Measurements from ENCODE around the gene ATP2B2.

The ATP2B2 gene

DNA sequence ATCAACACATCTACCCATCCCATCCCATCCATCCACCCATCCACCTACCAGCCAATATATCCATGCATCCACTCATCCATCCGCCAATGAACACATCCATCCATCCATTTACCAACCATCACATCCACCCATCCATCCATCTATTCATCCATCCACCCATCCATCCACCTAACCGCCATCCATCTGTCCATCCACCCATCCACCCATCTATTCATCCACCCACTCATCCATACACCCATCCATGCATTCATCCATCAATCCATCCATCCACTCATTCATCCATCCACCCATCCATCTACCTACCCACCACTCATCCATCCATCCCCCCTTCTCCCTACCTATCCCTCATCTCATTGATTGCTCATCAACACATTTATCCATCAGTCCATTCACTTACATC lies 136.9 kb downstream of the ATP2B2 start:
- no peaks in the 10 kb centered on the region for H3K36me3 ChIP-seq (ENCODE audit: insufficient read depth, low read depth, low read length)
- H3K27me3 ChIP-seq (ENCODE audit: insufficient read depth, low read length), result no peaks in the 10 kb centered on the region
- no peak overlapping the region for H3K9ac ChIP-seq (ENCODE audit: low read depth, low read length)
- peaks cover 14% of the 10 kb centered on the region; the same call in 1 of the 2 replicates for H3K4me1 ChIP-seq (ENCODE audit: insufficient read depth, low read length)
- no peak overlapping the region for H3K4me3 ChIP-seq (ENCODE audit: low read length)
- H3K9me3 ChIP-seq (ENCODE audit: insufficient read depth, low read depth, low read length), result peaks cover 8% of the 10 kb centered on the region; the same call in 1 of the 2 replicates
- H3K27ac ChIP-seq (ENCODE audit: low read length), result no peak overlapping the region

DNA sequence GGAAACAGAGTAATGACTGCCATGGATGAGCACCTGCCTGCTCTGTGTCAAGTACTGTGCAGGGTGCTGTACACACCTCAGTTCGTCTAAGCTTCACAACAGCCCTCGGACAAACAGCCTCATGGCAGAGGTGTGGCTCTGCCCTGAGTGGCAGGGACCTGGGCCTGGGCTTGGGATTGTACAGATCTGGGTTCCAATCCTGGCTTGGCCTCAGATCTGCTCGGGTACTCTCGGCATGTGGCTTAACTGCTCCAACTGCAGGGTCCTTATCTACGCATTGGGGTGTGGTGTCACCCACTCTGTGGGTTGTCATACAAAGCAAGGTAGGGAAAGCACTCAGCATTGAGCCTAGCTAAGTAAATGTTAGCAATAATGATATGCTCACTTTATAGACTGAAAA lies 137.9 kb downstream of the ATP2B2 start:
- H3K9me3 ChIP-seq (ENCODE audit: insufficient read depth, low read depth, low read length), result peaks cover 8% of the 10 kb centered on the region; the same call in 1 of the 2 replicates
- H3K9ac ChIP-seq (ENCODE audit: low read depth, low read length), result no peak overlapping the region
- no peaks in the 10 kb centered on the region for H3K36me3 ChIP-seq (ENCODE audit: insufficient read depth, low read depth, low read length)
- H3K4me1 ChIP-seq (ENCODE audit: insufficient read depth, low read length), result peaks cover 13% of the 10 kb centered on the region; the same call in 1 of the 2 replicates
- H3K4me3 ChIP-seq (ENCODE audit: low read length), result no peak overlapping the region
- H3K27ac ChIP-seq (ENCODE audit: low read length), result no peak overlapping the region
- no peaks in the 10 kb centered on the region for H3K27me3 ChIP-seq (ENCODE audit: insufficient read depth, low read length)

DNA sequence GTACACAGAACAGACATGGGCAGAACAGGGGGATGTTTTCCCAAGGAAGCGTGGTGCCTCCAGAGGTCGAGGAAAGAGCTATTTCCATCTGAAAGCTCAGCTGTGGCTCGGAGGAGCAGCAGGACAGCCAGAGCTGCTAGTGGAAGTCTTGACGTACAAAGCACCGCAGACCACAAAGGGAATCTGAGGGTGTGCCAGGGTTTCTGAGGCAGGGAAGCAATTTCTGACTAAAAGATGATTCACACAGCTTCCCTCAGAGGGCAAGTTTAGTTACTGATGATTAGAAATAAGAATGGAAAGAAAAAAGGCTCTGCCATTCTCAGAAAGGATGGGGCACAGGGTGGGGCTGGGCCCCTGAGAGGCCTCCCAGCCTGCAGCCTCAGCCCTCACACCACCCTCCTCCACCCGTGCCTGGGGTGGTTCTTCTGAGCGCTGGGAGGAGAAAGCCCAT lies 138.7 kb downstream of the ATP2B2 start:
- no peaks in the 10 kb centered on the region for H3K36me3 ChIP-seq (ENCODE audit: insufficient read depth, low read depth, low read length)
- H3K9me3 ChIP-seq (ENCODE audit: insufficient read depth, low read depth, low read length), result peaks cover 8% of the 10 kb centered on the region; the same call in 1 of the 2 replicates
- peaks cover 9% of the 10 kb centered on the region; the same call in 1 of the 2 replicates for H3K4me1 ChIP-seq (ENCODE audit: insufficient read depth, low read length)
- no peaks in the 10 kb centered on the region for H3K27me3 ChIP-seq (ENCODE audit: insufficient read depth, low read length)
- no peak overlapping the region for H3K4me3 ChIP-seq (ENCODE audit: low read length)
- H3K9ac ChIP-seq (ENCODE audit: low read depth, low read length), result 0 out of 2 replicates have a peak overlapping the region, but pooled peaks have one; percentile 11
- H3K27ac ChIP-seq (ENCODE audit: low read length), result no peak overlapping the region

DNA sequence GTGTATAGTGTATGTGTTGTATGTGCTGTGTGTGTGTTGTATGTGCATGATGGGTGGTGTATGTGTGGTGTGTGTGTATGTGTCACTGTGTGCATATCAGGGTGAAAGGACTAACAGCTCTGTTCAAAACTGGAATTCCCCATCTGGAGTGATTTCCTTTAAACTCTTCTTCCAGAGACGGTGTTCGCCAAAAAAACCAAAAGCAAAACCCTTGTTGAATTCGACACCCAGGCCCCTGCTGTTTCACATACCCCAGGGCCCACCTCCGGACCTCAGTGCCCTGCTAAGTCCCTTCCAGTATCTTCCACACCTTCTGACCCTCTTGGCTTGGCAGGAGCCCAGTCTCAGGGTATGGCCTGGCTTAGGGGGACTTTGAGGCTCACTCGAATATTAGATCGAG lies 139.6 kb downstream of the ATP2B2 start:
- H3K9me3 ChIP-seq (ENCODE audit: insufficient read depth, low read depth, low read length), result peaks cover 4% of the 10 kb centered on the region; the same call in 1 of the 2 replicates
- H3K4me1 ChIP-seq (ENCODE audit: insufficient read depth, low read length), result peaks cover 9% of the 10 kb centered on the region; the same call in 1 of the 2 replicates
- H3K36me3 ChIP-seq (ENCODE audit: insufficient read depth, low read depth, low read length), result no peaks in the 10 kb centered on the region
- no peaks in the 10 kb centered on the region for H3K27me3 ChIP-seq (ENCODE audit: insufficient read depth, low read length)
- no peak overlapping the region for H3K27ac ChIP-seq (ENCODE audit: low read length)
- no peak overlapping the region for H3K4me3 ChIP-seq (ENCODE audit: low read length)
- H3K9ac ChIP-seq (ENCODE audit: low read depth, low read length), result no peak overlapping the region

DNA sequence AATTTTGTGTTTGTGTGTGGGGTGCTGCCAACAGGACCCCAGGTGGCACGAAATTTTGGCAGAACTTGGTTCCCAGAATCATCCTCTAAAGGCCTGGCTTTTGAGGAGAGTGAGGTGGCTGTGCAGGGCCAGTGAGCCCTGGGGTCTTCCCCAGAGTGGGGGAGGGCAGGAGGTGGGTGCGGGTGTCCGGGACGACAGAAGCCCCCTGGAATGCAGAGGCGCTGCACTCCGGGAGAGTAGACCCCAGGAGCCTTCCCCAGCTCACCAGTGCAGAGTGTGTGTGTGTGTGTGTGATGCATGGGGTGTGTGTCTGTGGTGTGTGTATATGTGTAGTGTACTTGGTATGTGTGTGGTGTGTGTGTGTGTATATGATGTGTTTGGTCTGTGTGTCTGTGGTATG lies 140.1 kb downstream of the ATP2B2 start:
- no peak overlapping the region for H3K4me3 ChIP-seq (ENCODE audit: low read length)
- no peak overlapping the region for H3K27ac ChIP-seq (ENCODE audit: low read length)
- H3K36me3 ChIP-seq (ENCODE audit: insufficient read depth, low read depth, low read length), result no peaks in the 10 kb centered on the region
- H3K27me3 ChIP-seq (ENCODE audit: insufficient read depth, low read length), result no peaks in the 10 kb centered on the region
- H3K9me3 ChIP-seq (ENCODE audit: insufficient read depth, low read depth, low read length), result peaks cover 4% of the 10 kb centered on the region; the same call in 1 of the 2 replicates
- H3K9ac ChIP-seq (ENCODE audit: low read depth, low read length), result no peak overlapping the region
- peaks cover 9% of the 10 kb centered on the region; the same call in 1 of the 2 replicates for H3K4me1 ChIP-seq (ENCODE audit: insufficient read depth, low read length)

DNA sequence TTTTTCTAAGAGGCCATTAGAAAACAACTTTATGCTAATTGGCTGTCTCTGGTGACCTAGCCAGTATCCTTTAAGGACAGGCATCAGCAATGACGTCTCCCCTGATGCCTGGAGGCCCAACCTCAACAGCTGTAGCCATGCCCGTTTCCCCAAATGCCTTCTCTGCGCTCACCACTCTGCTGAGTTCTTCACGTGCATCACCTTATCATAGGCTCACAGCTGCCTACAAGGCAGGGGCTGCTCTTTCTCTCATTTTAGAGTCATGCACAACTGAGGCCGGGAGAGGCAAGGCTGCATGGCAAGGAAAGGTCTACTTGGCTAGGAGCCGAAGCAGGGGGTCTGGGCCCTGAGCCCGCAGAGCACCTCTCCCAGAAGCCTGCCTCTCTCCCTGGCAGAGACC lies 140.6 kb downstream of the ATP2B2 start:
- Histone ChIP-seq H3K27ac (ENCODE audit: low read length) (no peak overlapping the region), H3K27me3 (ENCODE audit: insufficient read depth, low read length) (no peaks in the 10 kb centered on the region), H3K4me3 (ENCODE audit: low read length) (no peak overlapping the region), H3K4me1 (ENCODE audit: insufficient read depth, low read length) (peaks cover 9% of the 10 kb centered on the region; the same call in 1 of the 2 replicates), H3K36me3 (ENCODE audit: insufficient read depth, low read depth, low read length) (no peaks in the 10 kb centered on the region), H3K9ac (ENCODE audit: low read depth, low read length) (no peak overlapping the region), H3K9me3 (ENCODE audit: insufficient read depth, low read depth, low read length) (peaks cover 4% of the 10 kb centered on the region; the same call in 1 of the 2 replicates)

DNA sequence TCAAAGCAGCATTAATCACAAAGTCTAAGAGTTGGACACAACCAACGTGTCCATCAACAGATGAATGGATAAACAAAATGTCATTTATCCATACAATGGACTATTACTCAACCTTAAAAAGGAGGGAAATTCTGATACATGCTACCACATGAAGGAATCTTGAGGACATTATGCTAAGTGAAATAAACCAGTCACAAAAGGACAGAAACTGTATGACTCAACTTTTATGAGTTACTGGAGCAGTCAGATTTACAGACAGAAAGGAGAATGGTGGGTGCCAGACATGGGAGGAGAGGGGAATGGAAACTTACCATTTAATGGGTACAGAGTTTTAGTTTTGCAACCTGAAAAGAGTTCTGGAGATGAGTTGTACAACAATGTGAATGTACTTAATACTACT lies 141.5 kb downstream of the ATP2B2 start:
- H3K4me1 ChIP-seq (ENCODE audit: insufficient read depth, low read length), result peaks cover 9% of the 10 kb centered on the region; the same call in 1 of the 2 replicates
- no peaks in the 10 kb centered on the region for H3K36me3 ChIP-seq (ENCODE audit: insufficient read depth, low read depth, low read length)
- H3K9ac ChIP-seq (ENCODE audit: low read depth, low read length), result no peak overlapping the region
- H3K27ac ChIP-seq (ENCODE audit: low read length), result no peak overlapping the region
- no peak overlapping the region for H3K4me3 ChIP-seq (ENCODE audit: low read length)
- H3K27me3 ChIP-seq (ENCODE audit: insufficient read depth, low read length), result no peaks in the 10 kb centered on the region
- peaks cover 4% of the 10 kb centered on the region; the same call in 1 of the 2 replicates for H3K9me3 ChIP-seq (ENCODE audit: insufficient read depth, low read depth, low read length)

DNA sequence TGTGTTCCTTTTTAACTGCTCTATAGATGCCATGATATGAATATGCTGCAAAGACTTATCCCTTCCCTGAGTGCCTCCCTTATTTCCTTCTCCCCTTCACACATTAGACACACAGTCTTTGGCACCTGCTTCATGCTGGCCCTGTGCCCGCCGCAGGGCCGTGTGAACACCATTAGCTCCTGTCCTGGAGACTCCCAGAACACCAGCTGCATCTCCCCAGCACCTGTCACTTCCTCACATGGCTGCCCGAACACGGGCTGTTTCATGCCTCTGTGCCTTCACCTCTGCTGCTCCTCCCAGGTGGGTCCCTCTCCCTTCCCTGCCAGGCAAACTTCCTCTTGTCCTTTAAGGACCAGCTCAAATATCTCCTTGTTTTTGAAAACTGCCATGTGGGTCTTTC lies 144.0 kb downstream of the ATP2B2 start:
- Histone ChIP-seq H3K4me3 (ENCODE audit: low read length) (no peak overlapping the region), H3K27me3 (ENCODE audit: insufficient read depth, low read length) (no peaks in the 10 kb centered on the region)

DNA sequence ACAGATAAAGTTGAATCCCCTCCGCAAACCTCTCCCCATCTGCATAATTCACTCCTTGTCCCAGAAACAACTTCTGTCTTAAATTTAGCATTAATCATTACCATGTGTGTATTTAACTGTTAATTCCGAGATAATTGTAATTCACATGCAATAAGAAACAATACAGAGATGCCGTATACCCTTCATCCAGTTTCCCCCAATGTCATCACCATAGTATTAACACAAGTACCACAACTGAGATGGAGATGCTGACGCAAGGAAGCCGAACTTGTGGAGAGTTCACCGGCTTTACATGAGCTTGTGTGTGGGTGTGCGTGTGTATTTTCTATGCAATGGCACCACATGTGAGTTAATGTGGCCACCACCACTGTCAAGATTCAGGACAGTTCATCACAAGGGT lies 144.9 kb downstream of the ATP2B2 start:
- Histone ChIP-seq H3K27ac (ENCODE audit: low read length) (no peak overlapping the region), H3K4me3 (ENCODE audit: low read length) (no peak overlapping the region), H3K9me3 (ENCODE audit: insufficient read depth, low read depth, low read length) (peaks cover 4% of the 10 kb centered on the region; the same call in 1 of the 2 replicates), H3K27me3 (ENCODE audit: insufficient read depth, low read length) (no peaks in the 10 kb centered on the region), H3K36me3 (ENCODE audit: insufficient read depth, low read depth, low read length) (no peaks in the 10 kb centered on the region), H3K9ac (ENCODE audit: low read depth, low read length) (no peak overlapping the region), H3K4me1 (ENCODE audit: insufficient read depth, low read length) (no peaks in the 10 kb centered on the region)

More for the DNA sequence above, 144.0 kb downstream of the ATP2B2 start:
- peaks cover 4% of the 10 kb centered on the region; the same call in 1 of the 2 replicates for H3K4me1 ChIP-seq (ENCODE audit: insufficient read depth, low read length)
- H3K9me3 ChIP-seq (ENCODE audit: insufficient read depth, low read depth, low read length), result peaks cover 4% of the 10 kb centered on the region; the same call in 1 of the 2 replicates
- H3K9ac ChIP-seq (ENCODE audit: low read depth, low read length), result no peak overlapping the region
- H3K36me3 ChIP-seq (ENCODE audit: insufficient read depth, low read depth, low read length), result no peaks in the 10 kb centered on the region
- no peak overlapping the region for H3K27ac ChIP-seq (ENCODE audit: low read length)

DNA sequence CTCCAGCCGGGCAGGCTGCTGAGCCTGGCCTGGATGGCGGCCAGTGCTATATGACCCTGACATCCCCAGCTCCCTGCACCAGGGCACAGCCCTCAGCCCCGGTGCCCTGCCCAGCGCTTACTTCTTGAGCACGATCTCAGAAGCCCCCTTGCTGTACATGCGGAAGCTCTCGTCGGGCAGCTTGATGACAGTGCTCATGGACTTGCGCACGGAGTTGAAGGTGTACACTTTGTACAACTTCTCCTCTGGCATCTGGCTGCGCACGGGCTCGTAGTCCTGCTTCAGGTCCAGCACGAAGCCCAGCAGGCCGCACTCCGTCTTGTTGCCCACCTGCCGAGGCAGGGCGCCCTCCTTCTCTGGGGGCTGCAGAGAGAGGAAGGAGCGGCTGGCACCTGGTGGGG lies 145.6 kb downstream of the ATP2B2 start:
- Histone ChIP-seq H3K9ac (ENCODE audit: low read depth, low read length) (no peak overlapping the region), H3K4me3 (ENCODE audit: low read length) (no peak overlapping the region), H3K9me3 (ENCODE audit: insufficient read depth, low read depth, low read length) (peaks cover 4% of the 10 kb centered on the region; the same call in 1 of the 2 replicates), H3K27me3 (ENCODE audit: insufficient read depth, low read length) (no peaks in the 10 kb centered on the region), H3K36me3 (ENCODE audit: insufficient read depth, low read depth, low read length) (no peaks in the 10 kb centered on the region), H3K27ac (ENCODE audit: low read length) (no peak overlapping the region), H3K4me1 (ENCODE audit: insufficient read depth, low read length) (no peaks in the 10 kb centered on the region)

DNA sequence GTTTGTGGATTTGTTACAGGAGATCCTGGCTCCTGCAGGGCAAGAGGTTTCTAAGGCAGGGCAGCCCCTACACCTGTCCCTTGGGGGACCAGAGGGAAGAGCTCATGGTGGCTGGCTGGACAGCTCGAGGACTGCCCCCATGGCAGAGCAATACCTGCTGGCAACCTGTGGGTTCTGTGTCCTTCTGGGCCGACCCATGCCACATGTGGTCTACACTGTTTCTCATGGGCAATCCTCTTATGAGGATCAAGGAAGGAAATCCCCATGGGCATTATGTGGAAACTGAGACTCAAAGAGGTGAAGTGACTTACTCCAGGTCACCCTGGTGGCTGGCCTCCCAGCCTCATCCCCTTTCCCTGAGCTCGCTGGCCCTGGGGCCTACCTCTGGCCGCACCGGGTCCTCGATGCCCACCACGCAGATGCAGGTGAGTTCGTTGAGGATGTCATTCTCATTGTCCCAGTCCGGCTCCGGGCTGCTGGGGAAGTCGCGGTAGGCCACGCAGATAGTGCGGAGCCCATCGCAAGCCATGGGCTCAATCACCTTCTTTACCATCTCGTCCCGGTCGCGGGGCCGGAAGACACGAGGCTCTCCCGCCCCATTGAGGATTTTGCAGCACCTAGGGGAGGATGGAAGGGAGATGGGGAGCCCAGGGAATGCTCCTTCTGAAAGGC lies 146.9 kb downstream of the ATP2B2 start:
- no peaks in the 10 kb centered on the region for H3K36me3 ChIP-seq (ENCODE audit: insufficient read depth, low read depth, low read length)
- no peaks in the 10 kb centered on the region for H3K27me3 ChIP-seq (ENCODE audit: insufficient read depth, low read length)
- no peak overlapping the region for H3K9ac ChIP-seq (ENCODE audit: low read depth, low read length)
- H3K4me1 ChIP-seq (ENCODE audit: insufficient read depth, low read length), result no peaks in the 10 kb centered on the region
- H3K27ac ChIP-seq (ENCODE audit: low read length), result no peak overlapping the region
- no peaks in the 10 kb centered on the region for H3K9me3 ChIP-seq (ENCODE audit: insufficient read depth, low read depth, low read length)
- no peak overlapping the region for H3K4me3 ChIP-seq (ENCODE audit: low read length)
